SK-N-SH (cell line): ENCODE data around the gene SPI1.

Experiments
- CTCF ChIP-seq: fragments of 200-600 bp; sonication (generic); IDR thresholded peaks from 2 replicates; pipeline ENCODE4 v1.6.1; 2017; ENCODE audit warnings: antibody characterized with exemption, mild to moderate bottlenecking, moderate library complexity
- EP300 ChIP-seq, 2 experiments: IDR thresholded peaks; 2 replicates each; pipeline versions ENCODE4 v1.4.0 to v1.6.1; 2012; ENCODE audit warnings: borderline replicate concordance in 1 of 2, low read depth in 1 of 2, low read length in 1 of 2
- FOXJ3 ChIP-seq: sonication (generic); formaldehyde crosslinking; IDR thresholded peaks from 2 replicates; pipeline ENCODE4 v1.5.1; 2020; ENCODE audit warnings: mild to moderate bottlenecking, missing genetic modification reagents
- GABPA ChIP-seq: IDR thresholded peaks from 2 replicates; pipeline ENCODE4 v1.4.0; 2012; ENCODE audit warnings: low read depth, mild to moderate bottlenecking
- RAD21 ChIP-seq: IDR thresholded peaks from 2 replicates; pipeline ENCODE4 v1.6.1; 2012; ENCODE audit warnings: mild to moderate bottlenecking, low read length
- RFX5 ChIP-seq: IDR thresholded peaks from 2 replicates; pipeline ENCODE4 v1.6.1; 2012; ENCODE audit warnings: mild to moderate bottlenecking, improper control_type of control experiment, low read length
- SIN3A ChIP-seq: IDR thresholded peaks from 2 replicates; pipeline ENCODE4 v1.6.1; 2012; ENCODE audit warnings: low read depth, mild to moderate bottlenecking, low read length, moderate library complexity, borderline replicate concordance
- SMC3 ChIP-seq: IDR thresholded peaks from 2 replicates; pipeline ENCODE4 v1.6.1; 2012; ENCODE audit warnings: low read depth, low read length, improper control_type of control experiment

- TF ChIP-seq SIN3A (no peak), RAD21 (no peak), FOXJ3 (CRISPR knock-in tag) (no peak), SMC3 (no peak), CTCF (no peak), RFX5 (no peak), GABPA (no peak), EP300 (IDR thresholded peaks at IDR 0.05; ENCODE audit: borderline replicate concordance in 1 of 2, low read depth in 1 of 2, low read length in 1 of 2) (no peak)
These were observed 25.2 kb upstream of the SPI1 start for GRCh38 chr11:47403571-47403970.
